T-cell (primary cell): ENCODE measurements around the gene MCU. TPM values are rescaled to one million over a fixed set of nuclear protein-coding genes. Genes with fewer than 3 reads are reported as not detected.

Experiments
- ATAC-seq, 4 experiments: fragments of 200-7000 bp in 3 of 4; fragments of 150-1000 bp in 1 of 4; cut with Tn5 transposase; replicated peaks in 1 of 4; 1 replicate in 3 of 4; 2 replicates in 1 of 4; pipeline ENCODE4 v1.10.0; 2021; ENCODE audit warnings: moderate library complexity in 3 of 4, mild to moderate bottlenecking in 2 of 4, moderate number of reproducible peaks in 1 of 4
- CTCF ChIA-PET, 2 donors: fragments of 300-600 bp; sonication (Branson Sonifier 250); formaldehyde crosslinking; loops; one replicate each; lab custom pipeline; 2022; ENCODE audit warnings: antibody characterized with exemption in 2 of 2; lab: Charles Lee
- POLR2A ChIA-PET, 2 donors: fragments of 300-600 bp; sonication (Branson Sonifier 250); formaldehyde crosslinking; loops; one replicate each; lab custom pipeline; 2022; ENCODE audit warnings: antibody characterized with exemption in 2 of 2; lab: Charles Lee
- DNase-seq, 35 experiments: peaks; one replicate each; pipeline versions ENCODE4 v3.0.0 to v3.0.0-alpha.2; 2013 to 2023
- H3K27ac ChIP-seq: one replicate; pipeline ENCODE4 v1.5.1; 2013; ENCODE audit warnings: low read length
- H3K27me3 ChIP-seq, 2 experiments: replicated peaks in 1 of 2; 1 replicate in 1 of 2; 2 replicates in 1 of 2; pipeline versions ENCODE4 v1.6.1 to v1.7.0; 2013; ENCODE audit warnings: low read length in 1 of 2, mixed read lengths in 1 of 2; ENCODE audit not compliant: control insufficient read depth in 2 of 2, insufficient read depth in 2 of 2; ENCODE audit errors: extremely low read depth in 1 of 2
- H3K36me3 ChIP-seq, 2 donors: 1 replicate in 1 of 2; 2 replicates in 1 of 2; pipeline versions ENCODE4 v1.6.1 to v1.7.0; 2013; ENCODE audit warnings: low read length in 1 of 2; ENCODE audit not compliant: control insufficient read depth in 2 of 2, insufficient read depth in 1 of 2; ENCODE audit errors: extremely low read depth in 1 of 2
- H3K4me1 ChIP-seq, 2 experiments: 1 replicate in 1 of 2; 2 replicates in 1 of 2; pipeline versions ENCODE4 v1.6.1 to v1.7.0; 2013; ENCODE audit warnings: low read length in 2 of 2, mixed read lengths in 1 of 2; ENCODE audit not compliant: insufficient read depth in 2 of 2, control insufficient read depth in 1 of 2; ENCODE audit errors: extremely low read depth in 1 of 2
- H3K4me3 ChIP-seq, 2 donors: 1 replicate in 1 of 2; 2 replicates in 1 of 2; pipeline versions ENCODE4 v1.5.1 to v1.7.0; 2013; ENCODE audit warnings: mild to moderate bottlenecking in 2 of 2, low read length in 1 of 2, moderate library complexity in 1 of 2; ENCODE audit not compliant: control insufficient read depth in 1 of 2; ENCODE audit errors: extremely low read depth in 1 of 2
- H3K9me3 ChIP-seq: 2 replicates; pipeline ENCODE4 v1.7.0; 2013
- H3K27ac Mint-ChIP-seq, 2 donors: one replicate each; pipeline ENCODE4 v1.8.0; 2020 to 2021; ENCODE audit warnings: mild to moderate bottlenecking in 2 of 2, mixed read lengths in 2 of 2
- H3K27me3 Mint-ChIP-seq, 2 donors: one replicate each; pipeline ENCODE4 v1.8.0; 2021 to 2022; ENCODE audit warnings: mixed read lengths in 2 of 2
- H3K36me3 Mint-ChIP-seq: one replicate; pipeline ENCODE4 v1.8.0; 2021; ENCODE audit warnings: mixed read lengths
- H3K4me1 Mint-ChIP-seq, 3 donors: one replicate each; pipeline ENCODE4 v1.8.0; 2020 to 2022; ENCODE audit warnings: mixed read lengths in 3 of 3, mild to moderate bottlenecking in 1 of 3
- H3K4me3 Mint-ChIP-seq, 3 donors: one replicate each; pipeline ENCODE4 v1.8.0; 2020 to 2022; ENCODE audit warnings: mild to moderate bottlenecking in 3 of 3, mixed read lengths in 3 of 3, moderate library complexity in 3 of 3
- H3K9me3 Mint-ChIP-seq, 3 donors: one replicate each; pipeline ENCODE4 v1.8.0; 2020 to 2022; ENCODE audit warnings: mixed read lengths in 3 of 3
- WGBS: methylation state at CpG from one replicate; pipeline ENCODE4 v1.1.5; 2013; ENCODE audit warnings: missing lambda C conversion rate; ENCODE audit not compliant: insufficient coverage; 5-methylcytosine and 5-hydroxymethylcytosine counted together
- total RNA-seq, 35 experiments: library from RNA in 6 of 35; stranded (reverse) in 6 of 35; fragments of 120-200 nt in 1 of 35; gene quantifications; one replicate each; pipeline versions ENCODE4 v1.2.1 to v1.2.4 and lab custom pipeline; 2013 to 2026

The MCU gene
- total RNA-seq, 5 donors from 2014 or later (not counting 1 experiment from before 2014, with no cell fraction given), result 10.1 to 13.6 (median 11.6) TPM

- no peaks in the 10 kb centered on the region for H3K36me3 Mint-ChIP-seq
- CTCF ChIA-PET, result no interaction called here
- H3K27ac Mint-ChIP-seq, result no peak overlapping the region
- H3K9me3 ChIP-seq, result no peaks in the 10 kb centered on the region
- ATAC-seq (no peak), DNase-seq (no peak)
- no peaks in the 10 kb centered on the region for H3K9me3 Mint-ChIP-seq
- H3K27me3 Mint-ChIP-seq, result peaks cover 0 to 8% of the 10 kb centered on the region in 2 donors
- WGBS, result no CpG with 5 or more reads among the region's 3 CpGs
- H3K4me1 Mint-ChIP-seq, result peaks cover 30 to 31% (median 30%) of the 10 kb centered on the region in 3 donors
- POLR2A ChIA-PET, result interaction anchor here (0.5 to 1.5 kb wide), 2 partner anchors 9 to 475 kb away, joined by 4 to 5 read pairs; no protein-coding TSS in a partner anchor
- no peaks in the 10 kb centered on the region for H3K36me3 ChIP-seq
- no peak overlapping the region for H3K27ac ChIP-seq
- peaks cover 0 to 3% of the 10 kb centered on the region in 2 experiments for H3K27me3 ChIP-seq
- peaks cover 8 to 14% of the 10 kb centered on the region in 2 experiments for H3K4me1 ChIP-seq
- H3K4me3 Mint-ChIP-seq, result no peak overlapping the region
- H3K4me3 ChIP-seq, result no peak overlapping the region
Observed at GRCh38 chr10:72690071-72690755, 1.7 kb upstream of the MCU start.

GRCh38 chr10:72691470-72691862, 477 bp upstream of the MCU start:
- H3K36me3 ChIP-seq, result no peaks in the 10 kb centered on the region
- ChIA-PET CTCF (interaction anchor here (0.6 to 0.7 kb wide), 5 partner anchors 14 to 571 kb away, joined by 3 to 5 read pairs (median 3); no protein-coding TSS in a partner anchor), POLR2A (interaction anchor here (0.6 to 1.5 kb wide), 3 partner anchors 11 to 1301 kb away, joined by 3 to 5 read pairs (median 4); no protein-coding TSS in a partner anchor)
- H3K4me1 ChIP-seq, result peaks cover 8 to 14% of the 10 kb centered on the region in 2 experiments
- Mint-ChIP-seq H3K27ac (peak overlapping the region; percentile 75 to 89), H3K36me3 (no peaks in the 10 kb centered on the region), H3K4me3 (peak overlapping the region; percentile 82 to 93 (median 86)), H3K9me3 (no peaks in the 10 kb centered on the region), H3K4me1 (peaks cover 31 to 33% (median 32%) of the 10 kb centered on the region in 3 donors), H3K27me3 (peaks cover 0 to 5% of the 10 kb centered on the region in 2 donors)
- ATAC-seq (no peak), DNase-seq (no peak)
- peaks cover 0 to 1% of the 10 kb centered on the region in 2 experiments for H3K27me3 ChIP-seq
- H3K9me3 ChIP-seq, result no peaks in the 10 kb centered on the region
- H3K27ac ChIP-seq, result peak overlapping the region; percentile 25
- no CpG with 5 or more reads among the region's 9 CpGs for WGBS
- peak overlapping the region; percentile 17 to 45 for H3K4me3 ChIP-seq

GRCh38 chr10:72692744-72692993, 726 bp downstream of the MCU start:
- ATAC-seq, result no peak
- H3K27me3 ChIP-seq, result no peaks in the 10 kb centered on the region
- ChIA-PET CTCF (interaction anchor here in 1 of 2 donors (0.7 to 1.9 kb wide), 3 partner anchors 68 to 322 kb away, joined by 3 to 4 read pairs (median 3); no protein-coding TSS in a partner anchor), POLR2A (no interaction called here)
- no peaks in the 10 kb centered on the region for H3K9me3 ChIP-seq
- no peaks in the 10 kb centered on the region for H3K27me3 Mint-ChIP-seq
- H3K36me3 Mint-ChIP-seq, result no peaks in the 10 kb centered on the region
- peak overlapping the region; percentile 44 to 86 for H3K27ac Mint-ChIP-seq
- H3K4me3 Mint-ChIP-seq, result peak overlapping the region; percentile 84 to 93 (median 87)
- WGBS, result 0% methylated on average over 7 of the region's 11 CpGs
- DNase-seq, result peak in 1 of 35 experiments; percentile 51
- H3K4me3 ChIP-seq, result peak overlapping the region; percentile 85 to 89
- peaks cover 8 to 14% of the 10 kb centered on the region in 2 experiments for H3K4me1 ChIP-seq
- H3K27ac ChIP-seq, result peak overlapping the region; percentile 38
- peaks cover 31 to 33% (median 32%) of the 10 kb centered on the region in 3 donors for H3K4me1 Mint-ChIP-seq
- H3K36me3 ChIP-seq, result no peaks in the 10 kb centered on the region
- no peaks in the 10 kb centered on the region for H3K9me3 Mint-ChIP-seq

DNA sequence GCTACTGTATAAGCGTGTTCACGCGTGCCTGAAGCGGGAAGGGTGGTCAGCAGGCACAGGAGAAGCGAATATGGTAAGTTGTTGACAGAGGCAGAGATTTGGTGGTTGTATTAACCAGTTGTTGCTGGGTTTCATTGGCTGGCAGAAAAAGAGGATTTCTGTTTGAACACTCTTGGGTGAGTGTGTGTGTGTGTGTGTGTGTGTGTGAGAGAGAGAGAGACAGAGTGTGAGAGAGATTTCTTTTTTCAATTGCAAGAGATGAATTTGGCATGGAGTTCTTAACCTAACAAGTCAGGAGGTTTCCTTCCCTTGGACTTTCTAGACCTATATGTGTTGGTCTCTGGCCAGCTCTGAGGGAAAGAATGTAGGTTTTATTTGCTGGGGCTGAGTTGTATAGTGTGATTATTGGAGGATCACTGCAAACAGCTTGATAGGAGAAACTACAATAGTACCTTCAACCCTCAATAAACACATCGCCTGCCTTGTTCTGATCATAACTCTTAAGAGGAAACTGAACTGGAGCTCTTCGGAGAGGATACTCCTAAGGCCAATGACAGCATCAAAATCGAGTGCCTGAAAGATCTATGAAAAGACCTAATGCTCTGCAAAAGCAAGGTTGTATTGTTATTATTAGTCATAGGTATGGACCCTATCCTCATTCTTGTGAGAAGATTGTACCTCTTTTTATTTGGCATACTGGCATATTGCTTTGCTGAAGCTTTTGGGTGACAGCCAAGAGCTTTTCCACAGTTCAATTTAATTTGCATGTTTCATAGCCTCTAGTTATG, 1.2 kb downstream of the MCU start:
- Histone ChIP-seq H3K4me3 (peak overlapping the region; percentile 85 to 89), H3K36me3 (no peaks in the 10 kb centered on the region), H3K27ac (no peak overlapping the region), H3K9me3 (no peaks in the 10 kb centered on the region), H3K27me3 (no peaks in the 10 kb centered on the region), H3K4me1 (peaks cover 8 to 14% of the 10 kb centered on the region in 2 experiments)
- POLR2A ChIA-PET, result no interaction called here
- peak overlapping the region; percentile 84 to 93 (median 87) for H3K4me3 Mint-ChIP-seq
- no peaks in the 10 kb centered on the region for H3K9me3 Mint-ChIP-seq
- peaks cover 31 to 33% (median 32%) of the 10 kb centered on the region in 3 donors for H3K4me1 Mint-ChIP-seq
- CTCF ChIA-PET, result interaction anchor here in 1 of 2 donors (0.7 to 1.9 kb wide), 4 partner anchors 69 to 323 kb away, joined by 3 to 4 read pairs (median 3); no protein-coding TSS in a partner anchor
- ATAC-seq (no peak), DNase-seq (peak in 9 of 35 experiments; percentile 1 to 29 (median 14))
- WGBS, result 2% methylated on average over 5 of the region's 8 CpGs
- peak overlapping the region; percentile 44 to 86 for H3K27ac Mint-ChIP-seq
- no peaks in the 10 kb centered on the region for H3K27me3 Mint-ChIP-seq
- H3K36me3 Mint-ChIP-seq, result no peaks in the 10 kb centered on the region

GRCh38 chr10:72694476-72695369, 2.8 kb downstream of the MCU start:
- WGBS, result 77% methylated on average over 3 of the region's 6 CpGs
- Mint-ChIP-seq H3K4me3 (no peak overlapping the region), H3K9me3 (no peaks in the 10 kb centered on the region), H3K36me3 (no peaks in the 10 kb centered on the region), H3K4me1 (peaks cover 31 to 33% (median 32%) of the 10 kb centered on the region in 3 donors), H3K27ac (no peak overlapping the region), H3K27me3 (no peaks in the 10 kb centered on the region)
- POLR2A ChIA-PET, result no interaction called here
- CTCF ChIA-PET, result interaction anchor here (0.5 to 1.1 kb wide), 4 partner anchors 31 to 140 kb away, joined by 3 to 4 read pairs (median 4); partner anchors contain the start of gene MICU1 (in 1 of the 2)
- Histone ChIP-seq H3K4me3 (no peak overlapping the region), H3K9me3 (no peaks in the 10 kb centered on the region), H3K36me3 (no peaks in the 10 kb centered on the region), H3K4me1 (peaks cover 8 to 14% of the 10 kb centered on the region in 2 experiments), H3K27ac (no peak overlapping the region), H3K27me3 (no peaks in the 10 kb centered on the region)
- DNase-seq (peak in 1 of 35 experiments; percentile 34), ATAC-seq (no peak)
